Measurements from ENCODE around the gene BAIAP3. TPM values are rescaled to one million over a fixed set of nuclear protein-coding genes. Genes with fewer than 3 reads are reported as not detected.
"Not testable (repeated sequence)": the region's sequence is repeated elsewhere in the genome, so short reads cannot be mapped to it uniquely, and the experiment has no call there.

Gene BAIAP3
- total RNA-seq, 2 donors from 2014 or later = 2.5 to 15.7 TPM

GRCh38 chr16:1325261-1325660 is 8.2 kb upstream of the BAIAP3 start:
- no peak for TF ChIP-seq CTCF (IDR thresholded peaks at IDR 0.05)

GRCh38 chr16:1325673-1326371 is 7.6 kb upstream of the BAIAP3 start:
- Histone ChIP-seq H3K27ac (no peak overlapping the region), H3K4me1 (ENCODE audit: control insufficient read depth in 1 of 2, low read depth in 2 of 2) (no peaks in the 10 kb centered on the region), H3K36me3 (peaks cover 31% of the 10 kb centered on the region), H3K27me3 (replicated peaks; ENCODE audit: insufficient read depth) (no peaks in the 10 kb centered on the region), H3K4me3 (no peak overlapping the region), H3K9me3 (peaks cover 5% of the 10 kb centered on the region)
- no peak for TF ChIP-seq CTCF (IDR thresholded peaks at IDR 0.05)
- ATAC-seq (ENCODE audit: insufficient number of reproducible peaks, low FRiP score, low read depth) (no peak), DNase-seq (ENCODE audit: low spot score) (no peak)

More at GRCh38 chr16:1325261-1325660, 8.2 kb upstream of the BAIAP3 start:
- peaks cover 36% of the 10 kb centered on the region for H3K36me3 ChIP-seq
- DNase-seq (ENCODE audit: low spot score) = no peak
- peaks cover 3% of the 10 kb centered on the region for H3K9me3 ChIP-seq
- no peaks in the 10 kb centered on the region for H3K27me3 ChIP-seq (replicated peaks; ENCODE audit: insufficient read depth)
- no peak overlapping the region for H3K27ac ChIP-seq
- H3K4me1 ChIP-seq (ENCODE audit: control insufficient read depth in 1 of 2, low read depth in 2 of 2) = no peaks in the 10 kb centered on the region
- no peak overlapping the region for H3K4me3 ChIP-seq
- ATAC-seq (ENCODE audit: insufficient number of reproducible peaks, low FRiP score, low read depth) = no peak

GRCh38 chr16:1326391-1326790 is 7.1 kb upstream of the BAIAP3 start:
- peaks cover 26% of the 10 kb centered on the region for H3K36me3 ChIP-seq
- peaks cover 5% of the 10 kb centered on the region for H3K9me3 ChIP-seq
- no peak for DNase-seq (ENCODE audit: low spot score)
- peaks cover 0 to 2% of the 10 kb centered on the region in 2 donors for H3K4me1 ChIP-seq (ENCODE audit: control insufficient read depth in 1 of 2, low read depth in 2 of 2)
- TF ChIP-seq CTCF (IDR thresholded peaks at IDR 0.05) = no peak
- no peak overlapping the region for H3K27ac ChIP-seq
- no peak for ATAC-seq (ENCODE audit: insufficient number of reproducible peaks, low FRiP score, low read depth)
- H3K4me3 ChIP-seq = no peak overlapping the region
- no peaks in the 10 kb centered on the region for H3K27me3 ChIP-seq (replicated peaks; ENCODE audit: insufficient read depth)

- ATAC-seq (ENCODE audit: insufficient number of reproducible peaks, low FRiP score, low read depth) (no peak), DNase-seq (ENCODE audit: low spot score) (no peak)
- TF ChIP-seq CTCF (IDR thresholded peaks at IDR 0.05) = no peak
These were observed 6.4 kb upstream of the BAIAP3 start for GRCh38 chr16:1326946-1327618.

GRCh38 chr16:1327619-1327947 is 5.9 kb upstream of the BAIAP3 start:
- Histone ChIP-seq H3K27ac (no peak overlapping the region), H3K9me3 (peaks cover 5% of the 10 kb centered on the region), H3K27me3 (replicated peaks; ENCODE audit: insufficient read depth) (no peaks in the 10 kb centered on the region), H3K36me3 (peaks cover 25% of the 10 kb centered on the region), H3K4me3 (no peak overlapping the region), H3K4me1 (ENCODE audit: control insufficient read depth in 1 of 2, low read depth in 2 of 2) (peaks cover 9 to 14% of the 10 kb centered on the region in 2 donors)
- no peak for TF ChIP-seq CTCF (IDR thresholded peaks at IDR 0.05)
- DNase-seq (ENCODE audit: low spot score) = no peak
- no peak for ATAC-seq (ENCODE audit: insufficient number of reproducible peaks, low FRiP score, low read depth)

More at GRCh38 chr16:1326946-1327618, 6.4 kb upstream of the BAIAP3 start:
- Histone ChIP-seq H3K4me3 (no peak overlapping the region), H3K27ac (no peak overlapping the region), H3K27me3 (replicated peaks; ENCODE audit: insufficient read depth) (no peaks in the 10 kb centered on the region), H3K4me1 (ENCODE audit: control insufficient read depth in 1 of 2, low read depth in 2 of 2) (peaks cover 7 to 9% of the 10 kb centered on the region in 2 donors), H3K9me3 (peaks cover 5% of the 10 kb centered on the region), H3K36me3 (peaks cover 25% of the 10 kb centered on the region)

GRCh38 chr16:1328136-1328535 is 5.3 kb upstream of the BAIAP3 start:
- H3K27ac ChIP-seq; H3K27me3 ChIP-seq (replicated peaks; ENCODE audit: insufficient read depth); H3K9me3 ChIP-seq; DNase-seq (ENCODE audit: low spot score); ATAC-seq (ENCODE audit: insufficient number of reproducible peaks, low FRiP score, low read depth); H3K4me3 ChIP-seq: not testable (repeated sequence)
- Histone ChIP-seq H3K36me3 (peaks cover 23% of the 10 kb centered on the region), H3K4me1 (ENCODE audit: control insufficient read depth in 1 of 2, low read depth in 2 of 2) (peaks cover 9 to 18% of the 10 kb centered on the region in 2 donors)

GRCh38 chr16:1328961-1329360 is 4.5 kb upstream of the BAIAP3 start:
- not testable (repeated sequence) for H3K4me3 ChIP-seq; H3K9me3 ChIP-seq; DNase-seq (ENCODE audit: low spot score); H3K27me3 ChIP-seq (replicated peaks; ENCODE audit: insufficient read depth); H3K27ac ChIP-seq; ATAC-seq (ENCODE audit: insufficient number of reproducible peaks, low FRiP score, low read depth)
- H3K4me1 ChIP-seq (ENCODE audit: control insufficient read depth in 1 of 2, low read depth in 2 of 2) = peaks cover 12 to 26% of the 10 kb centered on the region in 2 donors
- H3K36me3 ChIP-seq = peaks cover 15% of the 10 kb centered on the region
